ENCODE data around the gene CASP4.

CASP4 gene

GRCh38 chr11:104999721-105000120 lies 31.3 kb upstream of the CASP4 start:
- CTCF ChIA-PET: no interaction called here

GRCh38 chr11:104997288-104997687 lies 28.9 kb upstream of the CASP4 start:
- DNase-seq (ENCODE audit: extremely low spot score): no peak
- TF ChIP-seq ZNF384 (IDR thresholded peaks at IDR 0.05) (no peak), TARDBP (IDR thresholded peaks at IDR 0.05) (no peak), BHLHE40 (IDR thresholded peaks at IDR 0.05; ENCODE audit: borderline replicate concordance) (no peak), NFRKB (IDR thresholded peaks at IDR 0.05) (no peak), SUZ12 (IDR thresholded peaks at IDR 0.05) (no peak), LEF1 (IDR thresholded peaks at IDR 0.05; ENCODE audit: borderline replicate concordance) (no peak), FOXM1 (IDR thresholded peaks at IDR 0.05; ENCODE audit: borderline replicate concordance) (no peak), FOXK2 (IDR thresholded peaks at IDR 0.05) (no peak)
- TF ChIP-seq, protein P1, sequence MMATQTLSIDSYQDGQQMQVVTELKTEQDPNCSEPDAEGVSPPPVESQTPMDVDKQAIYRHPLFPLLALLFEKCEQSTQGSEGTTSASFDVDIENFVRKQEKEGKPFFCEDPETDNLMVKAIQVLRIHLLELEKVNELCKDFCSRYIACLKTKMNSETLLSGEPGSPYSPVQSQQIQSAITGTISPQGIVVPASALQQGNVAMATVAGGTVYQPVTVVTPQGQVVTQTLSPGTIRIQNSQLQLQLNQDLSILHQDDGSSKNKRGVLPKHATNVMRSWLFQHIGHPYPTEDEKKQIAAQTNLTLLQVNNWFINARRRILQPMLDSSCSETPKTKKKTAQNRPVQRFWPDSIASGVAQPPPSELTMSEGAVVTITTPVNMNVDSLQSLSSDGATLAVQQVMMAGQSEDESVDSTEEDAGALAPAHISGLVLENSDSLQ (IDR thresholded peaks at IDR 0.05): no peak
- ChIA-PET CTCF (no interaction called here), POLR2A (no interaction called here)

More at GRCh38 chr11:104999721-105000120, 31.3 kb upstream of the CASP4 start:
- POLR2A ChIA-PET: no interaction called here
- no peak for TF ChIP-seq NFRKB (IDR thresholded peaks at IDR 0.05)
- TF ChIP-seq FOXM1 (IDR thresholded peaks at IDR 0.05; ENCODE audit: borderline replicate concordance): no peak
- TF ChIP-seq CTBP1 (IDR thresholded peaks at IDR 0.05; ENCODE audit: borderline replicate concordance): no peak
- TF ChIP-seq, protein P1 (IDR thresholded peaks at IDR 0.05): no peak
- no peak for TF ChIP-seq L3MBTL2 (conservative IDR thresholded peaks at IDR 0.05)
- no peak for TF ChIP-seq ZNF384 (IDR thresholded peaks at IDR 0.05)
- no peak for TF ChIP-seq ELF4 (IDR thresholded peaks at IDR 0.05)
- TF ChIP-seq TARDBP (IDR thresholded peaks at IDR 0.05): no peak
- TF ChIP-seq BHLHE40 (IDR thresholded peaks at IDR 0.05; ENCODE audit: borderline replicate concordance): no peak
- no peak for TF ChIP-seq FOXK2 (IDR thresholded peaks at IDR 0.05)
- no peak for TF ChIP-seq HDGF (IDR thresholded peaks at IDR 0.05; ENCODE audit: borderline replicate concordance)
- TF ChIP-seq SUZ12 (IDR thresholded peaks at IDR 0.05): no peak
- TF ChIP-seq LEF1 (IDR thresholded peaks at IDR 0.05; ENCODE audit: borderline replicate concordance): no peak
- no peak for TF ChIP-seq ARNT (IDR thresholded peaks at IDR 0.05)
- TF ChIP-seq FOXA1 (IDR thresholded peaks at IDR 0.05): no peak
- DNase-seq (ENCODE audit: extremely low spot score): no peak

GRCh38 chr11:104995001-104995408 lies 26.6 kb upstream of the CASP4 start:
- POLR2A ChIA-PET: no interaction called here
- CTCF ChIA-PET: no interaction called here
- no peak for TF ChIP-seq ARNT (IDR thresholded peaks at IDR 0.05)
- no peak for TF ChIP-seq ZNF384 (IDR thresholded peaks at IDR 0.05)
- no peak for TF ChIP-seq L3MBTL2 (conservative IDR thresholded peaks at IDR 0.05)
- TF ChIP-seq SUZ12 (IDR thresholded peaks at IDR 0.05): no peak
- TF ChIP-seq SP1 (IDR thresholded peaks at IDR 0.05): no peak
- TF ChIP-seq, protein P1 (IDR thresholded peaks at IDR 0.05): no peak
- TF ChIP-seq TARDBP (IDR thresholded peaks at IDR 0.05): no peak
- TF ChIP-seq LEF1 (IDR thresholded peaks at IDR 0.05; ENCODE audit: borderline replicate concordance): no peak
- TF ChIP-seq HDGF (IDR thresholded peaks at IDR 0.05; ENCODE audit: borderline replicate concordance): no peak
- no peak for TF ChIP-seq FOXA1 (IDR thresholded peaks at IDR 0.05)
- no peak for TF ChIP-seq BHLHE40 (IDR thresholded peaks at IDR 0.05; ENCODE audit: borderline replicate concordance)
- TF ChIP-seq FOXM1 (IDR thresholded peaks at IDR 0.05; ENCODE audit: borderline replicate concordance): no peak
- no peak for TF ChIP-seq ELF4 (IDR thresholded peaks at IDR 0.05)
- no peak for TF ChIP-seq FOXK2 (IDR thresholded peaks at IDR 0.05)
- TF ChIP-seq CTBP1 (IDR thresholded peaks at IDR 0.05; ENCODE audit: borderline replicate concordance): no peak
- no peak for TF ChIP-seq NFRKB (IDR thresholded peaks at IDR 0.05)
- no peak for DNase-seq (ENCODE audit: extremely low spot score)

DNA sequence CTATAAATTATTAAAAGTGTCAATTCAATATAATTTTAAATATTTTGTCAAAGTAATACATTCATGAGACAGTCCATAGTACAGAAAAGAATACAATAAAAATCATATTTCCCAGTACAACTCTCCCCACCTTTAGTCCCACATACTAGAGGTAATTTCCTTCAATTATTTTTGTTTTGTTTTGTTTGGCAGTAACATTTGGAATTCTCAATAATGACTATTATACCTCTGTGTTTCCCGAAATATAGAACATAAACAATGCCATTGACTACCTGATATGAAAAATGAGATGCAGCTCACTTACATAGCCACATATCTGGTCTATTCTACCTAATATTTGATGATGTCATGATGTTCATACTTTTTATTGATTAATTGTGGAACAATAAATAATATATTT lies 24.4 kb upstream of the CASP4 start:
- DNase-seq (ENCODE audit: extremely low spot score): no peak
- TF ChIP-seq L3MBTL2 (conservative IDR thresholded peaks at IDR 0.05) (no peak), ELF4 (IDR thresholded peaks at IDR 0.05) (no peak), FOXA1 (IDR thresholded peaks at IDR 0.05) (no peak), HDGF (IDR thresholded peaks at IDR 0.05; ENCODE audit: borderline replicate concordance) (no peak), CTBP1 (IDR thresholded peaks at IDR 0.05; ENCODE audit: borderline replicate concordance) (no peak), LEF1 (IDR thresholded peaks at IDR 0.05; ENCODE audit: borderline replicate concordance) (no peak), TARDBP (IDR thresholded peaks at IDR 0.05) (no peak), NFRKB (IDR thresholded peaks at IDR 0.05) (no peak), ZNF384 (IDR thresholded peaks at IDR 0.05) (no peak), FOXM1 (IDR thresholded peaks at IDR 0.05; ENCODE audit: borderline replicate concordance) (no peak), ARNT (IDR thresholded peaks at IDR 0.05) (no peak), BHLHE40 (IDR thresholded peaks at IDR 0.05; ENCODE audit: borderline replicate concordance) (no peak)
- TF ChIP-seq, protein P1 (IDR thresholded peaks at IDR 0.05): no peak
- ChIA-PET POLR2A (no interaction called here), CTCF (no interaction called here)

DNA sequence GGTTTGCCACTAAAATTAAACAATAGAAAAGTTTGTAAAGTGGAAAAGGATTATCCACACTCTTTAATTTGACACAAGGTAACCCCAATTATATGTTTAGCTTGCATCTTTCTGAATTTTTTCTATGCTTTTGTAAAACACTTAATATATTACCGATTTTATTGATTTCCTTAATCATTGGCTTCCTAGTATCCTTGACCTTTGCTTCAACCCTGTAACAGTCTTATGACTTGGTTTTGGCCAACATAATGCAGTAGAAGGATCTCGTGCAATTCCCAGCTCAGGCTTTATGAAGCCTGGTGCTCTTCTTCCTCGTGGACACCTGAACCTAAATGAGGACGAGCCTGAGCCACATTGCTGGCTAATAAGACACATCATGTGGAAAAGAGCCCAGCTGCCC lies 23.6 kb upstream of the CASP4 start:
- no peak for TF ChIP-seq TARDBP (IDR thresholded peaks at IDR 0.05)
- TF ChIP-seq ZNF384 (IDR thresholded peaks at IDR 0.05): no peak
- no peak for TF ChIP-seq HDGF (IDR thresholded peaks at IDR 0.05; ENCODE audit: borderline replicate concordance)
- TF ChIP-seq SUZ12 (IDR thresholded peaks at IDR 0.05): no peak
- no peak for TF ChIP-seq LEF1 (IDR thresholded peaks at IDR 0.05; ENCODE audit: borderline replicate concordance)
- no peak for TF ChIP-seq CTBP1 (IDR thresholded peaks at IDR 0.05; ENCODE audit: borderline replicate concordance)
- TF ChIP-seq BHLHE40 (IDR thresholded peaks at IDR 0.05; ENCODE audit: borderline replicate concordance): no peak
- TF ChIP-seq, protein P1 (IDR thresholded peaks at IDR 0.05): no peak
- TF ChIP-seq ELF4 (IDR thresholded peaks at IDR 0.05): no peak
- TF ChIP-seq FOXK2 (IDR thresholded peaks at IDR 0.05): no peak
- TF ChIP-seq FOXA1 (IDR thresholded peaks at IDR 0.05): no peak
- no peak for TF ChIP-seq FOXM1 (IDR thresholded peaks at IDR 0.05; ENCODE audit: borderline replicate concordance)
- CTCF ChIA-PET: no interaction called here
- POLR2A ChIA-PET: no interaction called here
- DNase-seq (ENCODE audit: extremely low spot score): no peak

Data from HEK293T (cell line).